Endothelial cell of umbilical vein (primary cell): ENCODE measurements around the gene RFFL.

ENCODE experiments used
- EZH2 ChIP-seq: IDR thresholded peaks from 2 replicates; pipeline ENCODE4 v1.6.1; 2012; ENCODE audit warnings: borderline replicate concordance, low read depth, mild to moderate bottlenecking, moderate library complexity, low read length, inconsistent platforms; ENCODE audit not compliant: severe bottlenecking
- FOS ChIP-seq: IDR thresholded peaks from 2 replicates; pipeline ENCODE4 v1.6.1; 2011; ENCODE audit warnings: mild to moderate bottlenecking, low read length, moderate library complexity, borderline replicate concordance; ENCODE audit not compliant: insufficient read depth
- JUN ChIP-seq: IDR thresholded peaks from 2 replicates; pipeline ENCODE4 v1.6.1; 2011; ENCODE audit warnings: borderline replicate concordance, low read depth; ENCODE audit not compliant: insufficient read length, insufficient read depth
- MYC ChIP-seq: IDR thresholded peaks from one replicate; pipeline ENCODE4 v1.6.1; 2011; ENCODE audit warnings: mild to moderate bottlenecking, low read depth, low read length
- POLR2A ChIP-seq: IDR thresholded peaks from 2 replicates; pipeline ENCODE4 v1.6.1; 2012; ENCODE audit warnings: low read depth, mild to moderate bottlenecking, control low read depth, low read length
- POLR2AphosphoS5 ChIP-seq: IDR thresholded peaks from 2 replicates; pipeline ENCODE4 v1.6.1; 2012; ENCODE audit warnings: low read depth, mild to moderate bottlenecking, control low read depth, low read length, moderate library complexity; ENCODE audit not compliant: insufficient read depth
- TF ChIP-seq, protein P1 (sequence below), 2 donors: IDR thresholded peaks; 1 replicate in 1 of 2; 2 replicates in 1 of 2; pipeline ENCODE4 v1.5.1; 2011; ENCODE audit warnings: low read length in 2 of 2, mild to moderate bottlenecking in 2 of 2, moderate library complexity in 2 of 2, control low read depth in 1 of 2, inconsistent platforms in 1 of 2, low read depth in 1 of 2; ENCODE audit not compliant: insufficient read depth in 1 of 2; ENCODE audit errors: extremely low read depth in 1 of 2

DNA sequence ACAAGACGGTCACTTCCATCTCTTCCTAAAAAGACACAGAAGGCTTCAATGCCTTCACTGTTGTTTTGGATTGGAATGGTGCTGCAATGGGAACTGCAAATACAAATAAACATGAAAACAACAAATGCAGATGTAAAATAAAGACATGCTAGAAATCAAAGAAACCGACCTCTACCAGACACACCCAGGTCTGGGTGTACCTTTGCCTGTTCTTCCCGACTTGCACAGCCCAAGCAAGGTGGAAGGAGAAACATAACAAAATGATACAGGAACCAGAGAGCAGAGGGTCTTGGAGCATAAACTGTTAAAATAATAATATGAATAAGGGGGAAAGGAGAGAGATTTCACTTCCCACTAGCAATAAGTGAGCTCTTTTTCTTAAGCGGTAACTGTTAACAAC is 17.3 kb downstream of the RFFL start:
- TF ChIP-seq, protein P1, sequence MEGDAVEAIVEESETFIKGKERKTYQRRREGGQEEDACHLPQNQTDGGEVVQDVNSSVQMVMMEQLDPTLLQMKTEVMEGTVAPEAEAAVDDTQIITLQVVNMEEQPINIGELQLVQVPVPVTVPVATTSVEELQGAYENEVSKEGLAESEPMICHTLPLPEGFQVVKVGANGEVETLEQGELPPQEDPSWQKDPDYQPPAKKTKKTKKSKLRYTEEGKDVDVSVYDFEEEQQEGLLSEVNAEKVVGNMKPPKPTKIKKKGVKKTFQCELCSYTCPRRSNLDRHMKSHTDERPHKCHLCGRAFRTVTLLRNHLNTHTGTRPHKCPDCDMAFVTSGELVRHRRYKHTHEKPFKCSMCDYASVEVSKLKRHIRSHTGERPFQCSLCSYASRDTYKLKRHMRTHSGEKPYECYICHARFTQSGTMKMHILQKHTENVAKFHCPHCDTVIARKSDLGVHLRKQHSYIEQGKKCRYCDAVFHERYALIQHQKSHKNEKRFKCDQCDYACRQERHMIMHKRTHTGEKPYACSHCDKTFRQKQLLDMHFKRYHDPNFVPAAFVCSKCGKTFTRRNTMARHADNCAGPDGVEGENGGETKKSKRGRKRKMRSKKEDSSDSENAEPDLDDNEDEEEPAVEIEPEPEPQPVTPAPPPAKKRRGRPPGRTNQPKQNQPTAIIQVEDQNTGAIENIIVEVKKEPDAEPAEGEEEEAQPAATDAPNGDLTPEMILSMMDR (IDR thresholded peaks at IDR 0.05; ENCODE audit: extremely low read depth in 1 of 2, insufficient read depth in 1 of 2, low read depth in 1 of 2, low read length in 2 of 2), result no peak
- TF ChIP-seq JUN (no peak), FOS (no peak), EZH2 (no peak), POLR2A (no peak), POLR2AphosphoS5 (no peak), MYC (no peak)
